ENCODE data around the gene GALR2.

The GALR2 gene

DNA sequence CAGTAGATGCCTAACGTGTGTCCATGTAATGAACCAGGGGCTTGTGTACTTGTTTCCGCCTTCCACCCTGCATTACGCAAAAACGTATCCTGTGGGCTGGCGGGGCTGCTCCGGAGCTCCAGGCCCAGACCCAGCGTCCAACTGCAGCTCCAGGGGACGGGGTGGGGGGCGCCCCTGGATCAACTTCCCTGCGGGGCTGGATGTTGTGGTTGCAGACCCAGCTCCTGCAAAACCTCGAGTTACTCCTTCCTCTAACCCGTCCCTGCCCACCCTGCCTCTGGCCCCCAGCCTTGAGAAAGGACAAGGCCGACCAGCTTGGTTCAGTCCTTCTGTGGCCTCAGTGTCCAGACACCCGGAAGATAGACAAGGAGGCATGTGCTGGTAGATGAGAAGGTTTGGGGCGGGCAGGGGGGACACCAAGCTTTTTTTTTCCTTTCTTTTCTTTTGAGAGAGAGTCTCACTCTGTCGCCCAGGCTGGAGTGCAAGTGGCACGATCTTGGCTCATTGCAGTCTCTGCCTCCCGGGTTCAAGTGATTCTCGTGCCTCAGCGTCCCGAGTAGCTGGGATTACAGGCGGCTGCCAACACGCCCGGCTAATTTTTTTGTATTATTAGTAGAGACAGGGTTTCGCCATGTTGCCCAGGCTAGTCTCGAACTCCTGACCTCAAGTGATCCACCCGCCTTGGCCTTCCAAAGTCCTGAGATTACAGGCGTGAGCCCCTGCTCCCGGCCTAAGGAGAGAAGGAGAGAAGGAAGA is 29.7 kb downstream of the GALR2 start:
- peak overlapping the region; percentile 94 for H3K4me3 ChIP-seq (ENCODE audit: low read depth, low read length)
- TF ChIP-seq, protein P1, sequence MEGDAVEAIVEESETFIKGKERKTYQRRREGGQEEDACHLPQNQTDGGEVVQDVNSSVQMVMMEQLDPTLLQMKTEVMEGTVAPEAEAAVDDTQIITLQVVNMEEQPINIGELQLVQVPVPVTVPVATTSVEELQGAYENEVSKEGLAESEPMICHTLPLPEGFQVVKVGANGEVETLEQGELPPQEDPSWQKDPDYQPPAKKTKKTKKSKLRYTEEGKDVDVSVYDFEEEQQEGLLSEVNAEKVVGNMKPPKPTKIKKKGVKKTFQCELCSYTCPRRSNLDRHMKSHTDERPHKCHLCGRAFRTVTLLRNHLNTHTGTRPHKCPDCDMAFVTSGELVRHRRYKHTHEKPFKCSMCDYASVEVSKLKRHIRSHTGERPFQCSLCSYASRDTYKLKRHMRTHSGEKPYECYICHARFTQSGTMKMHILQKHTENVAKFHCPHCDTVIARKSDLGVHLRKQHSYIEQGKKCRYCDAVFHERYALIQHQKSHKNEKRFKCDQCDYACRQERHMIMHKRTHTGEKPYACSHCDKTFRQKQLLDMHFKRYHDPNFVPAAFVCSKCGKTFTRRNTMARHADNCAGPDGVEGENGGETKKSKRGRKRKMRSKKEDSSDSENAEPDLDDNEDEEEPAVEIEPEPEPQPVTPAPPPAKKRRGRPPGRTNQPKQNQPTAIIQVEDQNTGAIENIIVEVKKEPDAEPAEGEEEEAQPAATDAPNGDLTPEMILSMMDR (IDR thresholded peaks at IDR 0.05; ENCODE audit: low read depth, low read length, missing control alignments) = no peak

DNA sequence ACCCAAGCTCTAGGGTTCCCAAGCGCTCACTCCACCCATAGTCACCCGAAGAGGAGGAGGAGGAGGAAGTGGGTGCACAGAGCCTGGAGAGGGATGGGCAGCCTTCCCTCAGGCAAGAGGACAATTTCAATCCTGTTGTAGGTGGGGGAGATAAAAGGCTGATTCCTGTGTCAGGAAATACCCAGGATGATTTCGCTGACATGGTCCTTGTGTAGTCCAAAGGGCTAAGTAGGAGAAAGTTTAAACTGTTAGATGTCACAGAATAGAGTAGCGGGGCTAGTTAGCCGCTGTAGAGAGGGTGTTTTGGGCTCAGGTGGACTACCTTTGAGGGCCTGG is 30.3 kb downstream of the GALR2 start:
- TF ChIP-seq, protein P1 (IDR thresholded peaks at IDR 0.05; ENCODE audit: low read depth, low read length, missing control alignments) = no peak
- no peak overlapping the region for H3K4me3 ChIP-seq (ENCODE audit: low read depth, low read length)
- no peak for DNase-seq (ENCODE audit: low read depth)

More for the DNA sequence above, 29.7 kb downstream of the GALR2 start:
- DNase-seq (ENCODE audit: low read depth) = no peak

DNA sequence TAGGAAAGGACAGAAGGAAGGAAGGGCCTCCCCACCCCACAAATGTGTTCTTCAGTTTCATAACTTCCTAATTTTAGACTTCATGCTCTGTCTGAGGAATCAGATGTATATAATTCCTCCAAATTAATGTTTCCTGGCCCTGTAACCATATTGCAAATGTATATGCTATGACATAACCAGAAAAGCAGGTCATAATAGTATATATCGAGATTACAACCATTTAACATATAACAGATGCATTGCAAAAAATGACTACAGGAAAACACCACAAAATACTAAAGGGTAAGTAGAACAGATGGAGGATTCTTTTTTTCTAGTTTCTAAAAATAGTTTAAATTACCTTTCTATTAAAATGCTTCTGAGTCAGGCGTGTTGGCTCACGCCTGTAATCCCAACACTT is 32.1 kb downstream of the GALR2 start:
- no peak overlapping the region for H3K4me3 ChIP-seq (ENCODE audit: low read depth, low read length)
- no peak for DNase-seq (ENCODE audit: low read depth)
- TF ChIP-seq, protein P1 (IDR thresholded peaks at IDR 0.05; ENCODE audit: low read depth, low read length, missing control alignments) = no peak

GRCh38 chr17:76107509-76107908 is 32.9 kb downstream of the GALR2 start:
- DNase-seq (ENCODE audit: low read depth) = no peak
- no peak overlapping the region for H3K4me3 ChIP-seq (ENCODE audit: low read depth, low read length)
- TF ChIP-seq, protein P1 (IDR thresholded peaks at IDR 0.05; ENCODE audit: low read depth, low read length, missing control alignments) = peak; percentile 9

DNA sequence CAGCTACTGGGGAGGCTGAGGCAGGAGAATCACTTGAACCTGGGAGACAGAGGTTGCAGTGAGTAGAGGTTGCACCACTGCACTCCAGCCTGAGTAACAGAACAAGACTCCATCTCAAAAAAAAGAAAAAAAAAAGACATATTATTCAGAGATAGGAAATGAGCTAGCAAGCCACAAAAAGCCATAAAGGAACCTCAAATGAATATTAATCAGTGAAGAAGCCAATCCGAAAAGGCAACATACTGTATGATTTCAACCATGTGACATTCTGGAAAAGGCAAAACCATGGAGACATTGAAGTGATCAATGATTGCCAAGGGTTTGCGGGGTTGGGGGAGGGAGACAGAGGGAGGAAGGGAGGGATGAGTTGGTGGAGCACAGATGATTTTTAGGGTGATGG is 37.4 kb downstream of the GALR2 start:
- DNase-seq (ENCODE audit: low read depth) = no peak

DNA sequence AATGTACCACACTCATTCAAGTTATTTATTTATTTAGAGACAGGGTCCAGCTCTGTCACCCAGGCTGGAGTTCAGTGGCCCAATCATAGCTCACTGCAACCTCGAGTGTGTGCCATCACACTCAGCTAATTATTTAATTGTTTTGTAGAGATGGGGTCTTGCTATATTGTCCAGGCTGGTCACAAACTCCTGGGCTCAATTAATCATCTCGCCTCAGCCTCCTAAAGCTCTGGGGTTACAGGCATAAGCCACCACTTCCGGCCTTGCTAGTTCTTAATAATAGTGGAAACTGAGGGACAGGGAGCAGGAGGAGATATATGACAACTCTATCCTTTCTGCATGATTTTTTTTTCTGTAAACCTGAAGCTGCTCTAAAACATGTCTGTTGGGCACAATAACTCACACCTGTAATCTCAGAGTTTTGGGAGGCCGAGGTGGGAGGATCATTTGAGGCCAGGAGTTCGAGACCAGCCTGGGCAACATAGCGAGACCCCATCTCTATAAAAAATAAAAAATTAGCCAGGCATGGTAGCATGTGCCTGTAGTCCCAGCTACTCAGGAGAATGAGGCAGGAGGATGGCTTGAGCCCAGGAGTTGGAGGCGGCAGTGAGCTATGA is 40.7 kb downstream of the GALR2 start:
- TF ChIP-seq, protein P1 (IDR thresholded peaks at IDR 0.05; ENCODE audit: low read depth, low read length, missing control alignments) = no peak
- no peak for DNase-seq (ENCODE audit: low read depth)
- H3K4me3 ChIP-seq (ENCODE audit: low read depth, low read length) = no peak overlapping the region

More for the DNA sequence above, 37.4 kb downstream of the GALR2 start:
- TF ChIP-seq, protein P1 (IDR thresholded peaks at IDR 0.05; ENCODE audit: low read depth, low read length, missing control alignments) = no peak
- H3K4me3 ChIP-seq (ENCODE audit: low read depth, low read length) = no peak overlapping the region
